Neutrophil (primary cell): ENCODE measurements around the gene KRTAP12-2.
"Not testable (repeated sequence)": the region's sequence is repeated elsewhere in the genome, so short reads cannot be mapped to it uniquely, and the experiment has no call there.

ENCODE experiments used
- H3K27ac ChIP-seq: fragments of 200-600 bp; sonication (generic); 2 replicates; pipeline ENCODE4 v1.5.1; 2016; ENCODE audit warnings: mild to moderate bottlenecking, moderate library complexity
- H3K27me3 ChIP-seq: fragments of 200-600 bp; sonication (generic); 2 replicates; pipeline ENCODE4 v1.6.0; 2016; ENCODE audit warnings: mild to moderate bottlenecking
- H3K36me3 ChIP-seq: fragments of 200-600 bp; sonication (generic); 2 replicates; pipeline ENCODE4 v1.5.1; 2017
- H3K4me1 ChIP-seq, 2 experiments: fragments of 200-600 bp in 1 of 2; sonication (generic) in 1 of 2; 1 replicate in 1 of 2; 2 replicates in 1 of 2; pipeline versions ENCODE4 v1.5.1 to v1.6.1; 2013 to 2016; ENCODE audit warnings: low read depth in 1 of 2, low read length in 1 of 2, mild to moderate bottlenecking in 1 of 2, moderate library complexity in 1 of 2; ENCODE audit not compliant: control insufficient read depth in 1 of 2, insufficient read depth in 1 of 2
- H3K4me3 ChIP-seq, 2 experiments: fragments of 200-600 bp in 1 of 2; sonication (generic) in 1 of 2; 1 replicate in 1 of 2; 2 replicates in 1 of 2; pipeline ENCODE4 v1.5.1; 2013 to 2016; ENCODE audit warnings: low read depth in 1 of 2, low read length in 1 of 2, mild to moderate bottlenecking in 1 of 2, moderate library complexity in 1 of 2
- H3K9me3 ChIP-seq: fragments of 200-600 bp; sonication (generic); 2 replicates; pipeline ENCODE4 v1.5.1; 2016
- TF ChIP-seq, protein P1 (sequence below): fragments of 200-600 bp; sonication (generic); IDR thresholded peaks from 2 replicates; pipeline ENCODE4 v1.5.1; 2016; ENCODE audit warnings: antibody characterized with exemption

KRTAP12-2 gene

GRCh38 chr21:44664691-44665090 lies 2.0 kb downstream of the KRTAP12-2 start:
- Histone ChIP-seq H3K27me3 (peaks cover 4% of the 10 kb centered on the region), H3K27ac (no peak overlapping the region), H3K36me3 (no peaks in the 10 kb centered on the region), H3K9me3 (no peaks in the 10 kb centered on the region), H3K4me3 (no peak overlapping the region), H3K4me1 (no peaks in the 10 kb centered on the region)
- TF ChIP-seq, protein P1, sequence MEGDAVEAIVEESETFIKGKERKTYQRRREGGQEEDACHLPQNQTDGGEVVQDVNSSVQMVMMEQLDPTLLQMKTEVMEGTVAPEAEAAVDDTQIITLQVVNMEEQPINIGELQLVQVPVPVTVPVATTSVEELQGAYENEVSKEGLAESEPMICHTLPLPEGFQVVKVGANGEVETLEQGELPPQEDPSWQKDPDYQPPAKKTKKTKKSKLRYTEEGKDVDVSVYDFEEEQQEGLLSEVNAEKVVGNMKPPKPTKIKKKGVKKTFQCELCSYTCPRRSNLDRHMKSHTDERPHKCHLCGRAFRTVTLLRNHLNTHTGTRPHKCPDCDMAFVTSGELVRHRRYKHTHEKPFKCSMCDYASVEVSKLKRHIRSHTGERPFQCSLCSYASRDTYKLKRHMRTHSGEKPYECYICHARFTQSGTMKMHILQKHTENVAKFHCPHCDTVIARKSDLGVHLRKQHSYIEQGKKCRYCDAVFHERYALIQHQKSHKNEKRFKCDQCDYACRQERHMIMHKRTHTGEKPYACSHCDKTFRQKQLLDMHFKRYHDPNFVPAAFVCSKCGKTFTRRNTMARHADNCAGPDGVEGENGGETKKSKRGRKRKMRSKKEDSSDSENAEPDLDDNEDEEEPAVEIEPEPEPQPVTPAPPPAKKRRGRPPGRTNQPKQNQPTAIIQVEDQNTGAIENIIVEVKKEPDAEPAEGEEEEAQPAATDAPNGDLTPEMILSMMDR, result no peak

GRCh38 chr21:44661567-44661966 lies 5.2 kb downstream of the KRTAP12-2 start:
- H3K4me1 ChIP-seq, result peaks cover 10 to 11% of the 10 kb centered on the region in 2 experiments
- not testable (repeated sequence) for H3K27ac ChIP-seq, H3K27me3 ChIP-seq, H3K4me3 ChIP-seq, H3K9me3 ChIP-seq, H3K36me3 ChIP-seq

- Histone ChIP-seq H3K27me3 (no peaks in the 10 kb centered on the region), H3K4me3 (no peak overlapping the region), H3K36me3 (no peaks in the 10 kb centered on the region), H3K4me1 (peaks cover 10 to 11% of the 10 kb centered on the region in 2 experiments), H3K9me3 (peaks cover 3% of the 10 kb centered on the region), H3K27ac (peak overlapping the region; percentile 69)
- TF ChIP-seq, protein P1, result no peak
Observed at GRCh38 chr21:44658913-44659595, 7.7 kb downstream of the KRTAP12-2 start.

GRCh38 chr21:44658541-44658910 lies 8.2 kb downstream of the KRTAP12-2 start:
- Histone ChIP-seq H3K9me3 (peaks cover 3% of the 10 kb centered on the region), H3K36me3 (no peaks in the 10 kb centered on the region), H3K4me3 (no peak overlapping the region), H3K27ac (peak overlapping the region; percentile 69), H3K27me3 (no peaks in the 10 kb centered on the region), H3K4me1 (peaks cover 10 to 11% of the 10 kb centered on the region in 2 experiments)
- TF ChIP-seq, protein P1, result no peak

- no peak within 1 kb of the TSS for H3K4me3 ChIP-seq
- H3K4me1 ChIP-seq, result peaks cover 10 to 11% of the 10 kb centered on the region in 2 experiments
- H3K9me3 ChIP-seq, result peaks cover 3% of the 10 kb centered on the region
- H3K36me3 ChIP-seq, result no peaks in the 10 kb centered on the region
- TF ChIP-seq, protein P1, result no peak
- H3K27me3 ChIP-seq, result no peaks in the 10 kb centered on the region
- peak within 1 kb of the TSS; percentile 69 for H3K27ac ChIP-seq
Observed at GRCh38 chr21:44657635-44658540, 8.8 kb downstream of the KRTAP12-2 start, which contains the start of gene KRTAP12-3. Gene KRTAP12-3, plus strand, starts transcription at chr21:44657932. Its CDS starts 48 bp downstream, at chr21:44657980.

DNA sequence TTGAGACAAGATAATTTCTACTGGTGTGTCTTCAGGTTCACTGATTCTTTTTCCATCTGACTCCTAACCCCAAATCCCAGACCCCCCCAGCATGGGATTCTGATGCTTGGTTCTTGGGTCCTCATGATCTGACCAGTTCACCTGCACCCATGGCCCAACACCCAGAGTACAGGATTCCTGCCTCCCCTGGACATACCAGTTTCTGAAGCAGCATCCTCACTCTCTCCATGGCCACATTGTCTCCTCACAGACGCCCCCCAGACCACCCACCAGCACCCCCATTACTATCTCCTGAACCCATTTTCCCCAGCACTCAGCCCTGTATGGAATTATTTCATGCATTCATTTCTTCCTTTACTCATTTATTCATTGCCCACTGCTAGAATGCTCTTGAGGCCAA lies 9.9 kb downstream of the KRTAP12-2 start:
- no peaks in the 10 kb centered on the region for H3K36me3 ChIP-seq
- no peak overlapping the region for H3K4me3 ChIP-seq
- TF ChIP-seq, protein P1, result no peak
- peak overlapping the region; percentile 69 for H3K27ac ChIP-seq
- peaks cover 10 to 11% of the 10 kb centered on the region in 2 experiments for H3K4me1 ChIP-seq
- peaks cover 3% of the 10 kb centered on the region for H3K9me3 ChIP-seq
- no peaks in the 10 kb centered on the region for H3K27me3 ChIP-seq
